ENCODE measurements around the gene CCL26.

DNA sequence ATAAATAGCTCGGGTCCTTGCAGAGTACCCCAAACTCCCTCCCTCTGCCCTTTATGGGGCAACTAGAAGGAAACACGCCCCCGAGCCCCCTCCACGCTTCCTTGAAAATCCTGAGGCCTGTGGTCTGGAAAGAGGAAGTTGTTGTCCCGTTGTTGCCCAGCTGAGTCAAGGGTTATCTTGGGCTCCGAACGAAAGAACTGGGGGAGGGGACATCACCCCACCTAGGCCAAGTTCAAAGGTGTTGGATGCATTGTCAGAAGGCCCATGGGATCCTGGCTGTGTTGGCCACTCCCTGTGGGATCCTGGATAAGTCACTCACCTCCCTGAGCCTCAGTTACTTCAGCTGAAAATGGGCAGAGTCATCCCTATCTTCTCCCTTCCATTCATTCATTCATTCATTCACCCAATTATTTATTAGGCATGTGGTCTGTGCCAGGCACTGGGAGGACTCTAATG is 41.8 kb upstream of the CCL26 start, which contains the start of gene CCL24:
- TF ChIP-seq EZH2 (IDR thresholded peaks at IDR 0.05; ENCODE audit: borderline replicate concordance, low read depth, low read length, poor library complexity, severe bottlenecking) = no peak
- TF ChIP-seq, protein P1, sequence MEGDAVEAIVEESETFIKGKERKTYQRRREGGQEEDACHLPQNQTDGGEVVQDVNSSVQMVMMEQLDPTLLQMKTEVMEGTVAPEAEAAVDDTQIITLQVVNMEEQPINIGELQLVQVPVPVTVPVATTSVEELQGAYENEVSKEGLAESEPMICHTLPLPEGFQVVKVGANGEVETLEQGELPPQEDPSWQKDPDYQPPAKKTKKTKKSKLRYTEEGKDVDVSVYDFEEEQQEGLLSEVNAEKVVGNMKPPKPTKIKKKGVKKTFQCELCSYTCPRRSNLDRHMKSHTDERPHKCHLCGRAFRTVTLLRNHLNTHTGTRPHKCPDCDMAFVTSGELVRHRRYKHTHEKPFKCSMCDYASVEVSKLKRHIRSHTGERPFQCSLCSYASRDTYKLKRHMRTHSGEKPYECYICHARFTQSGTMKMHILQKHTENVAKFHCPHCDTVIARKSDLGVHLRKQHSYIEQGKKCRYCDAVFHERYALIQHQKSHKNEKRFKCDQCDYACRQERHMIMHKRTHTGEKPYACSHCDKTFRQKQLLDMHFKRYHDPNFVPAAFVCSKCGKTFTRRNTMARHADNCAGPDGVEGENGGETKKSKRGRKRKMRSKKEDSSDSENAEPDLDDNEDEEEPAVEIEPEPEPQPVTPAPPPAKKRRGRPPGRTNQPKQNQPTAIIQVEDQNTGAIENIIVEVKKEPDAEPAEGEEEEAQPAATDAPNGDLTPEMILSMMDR (conservative IDR thresholded peaks at IDR 0.05; ENCODE audit: low read depth, low read length) = no peak
